Midbrain (tissue), 1 donor: Measurements from ENCODE around the gene JMJD7.
"Not testable (repeated sequence)": the region's sequence is repeated elsewhere in the genome, so short reads cannot be mapped to it uniquely, and the experiment has no call there.

Experiments used
- DNase-seq: peaks from one replicate; lab custom pipeline; 2025; lab: John Stamatoyannopoulos, UW

The JMJD7 gene

GRCh38 chr15:41822471-41822870 lies 5.4 kb upstream of the JMJD7 start:
- no peak for DNase-seq

DNA sequence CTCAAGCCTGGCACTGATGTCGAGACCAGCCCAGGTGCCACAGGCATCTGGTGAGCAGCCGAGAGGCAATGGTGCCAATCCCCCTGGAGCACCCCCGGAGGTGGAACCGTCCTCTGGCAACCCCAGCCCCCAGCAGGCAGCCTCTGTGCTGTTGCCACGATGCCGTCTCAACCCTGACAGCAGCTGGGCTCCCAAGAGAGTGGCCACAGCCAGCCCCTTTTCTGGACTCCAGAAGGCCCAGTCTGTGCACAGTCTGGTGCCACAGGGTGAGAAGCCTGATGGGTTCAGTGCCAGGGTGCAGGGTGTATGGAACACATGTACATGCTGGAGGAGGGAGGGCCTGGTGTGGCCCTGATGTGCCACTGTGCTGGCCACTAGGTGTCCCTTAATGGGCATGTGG lies 4.9 kb upstream of the JMJD7 start:
- no peak for DNase-seq

DNA sequence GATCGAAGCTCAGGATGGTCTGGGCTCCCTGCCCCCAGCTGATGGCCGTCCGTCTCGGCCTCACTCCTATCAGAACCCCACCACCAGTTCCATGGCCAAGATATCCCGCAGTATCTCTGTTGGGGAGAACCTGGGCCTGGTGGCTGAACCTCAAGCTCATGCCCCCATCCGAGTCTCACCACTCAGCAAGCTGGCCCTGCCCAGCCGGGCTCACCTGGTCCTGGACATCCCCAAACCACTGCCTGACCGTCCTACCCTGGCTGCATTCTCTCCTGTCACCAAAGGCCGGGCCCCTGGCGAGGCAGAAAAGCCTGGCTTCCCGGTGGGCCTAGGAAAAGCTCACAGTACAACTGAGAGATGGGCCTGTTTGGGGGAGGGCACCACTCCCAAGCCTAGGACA lies 4.4 kb upstream of the JMJD7 start:
- no peak for DNase-seq

GRCh38 chr15:41824062-41824745 lies 3.7 kb upstream of the JMJD7 start:
- DNase-seq: no peak

DNA sequence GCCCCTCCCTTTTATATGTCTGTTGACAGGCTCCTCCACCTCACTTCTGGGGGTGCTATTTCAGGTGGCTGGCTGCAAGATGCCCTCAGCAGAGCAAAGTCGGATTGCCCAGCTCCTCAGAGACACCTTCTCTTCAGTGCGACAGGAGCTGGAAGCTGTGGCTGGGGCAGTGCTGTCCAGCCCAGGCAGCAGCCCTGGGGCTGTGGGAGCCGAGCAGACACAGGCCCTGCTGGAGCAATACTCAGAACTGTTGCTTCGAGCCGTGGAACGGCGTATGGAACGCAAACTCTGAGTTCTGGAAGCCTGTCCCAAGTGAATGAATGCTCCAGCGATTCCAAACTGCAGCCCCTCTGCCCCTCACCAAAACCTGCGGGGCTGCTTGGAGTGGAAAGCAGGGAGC lies 2.7 kb upstream of the JMJD7 start:
- DNase-seq: no peak

- DNase-seq: no peak
Measured at GRCh38 chr15:41825572-41826535, 2.0 kb upstream of the JMJD7 start.

GRCh38 chr15:41827290-41827879 lies 507 bp upstream of the JMJD7 start:
- no peak for DNase-seq

DNA sequence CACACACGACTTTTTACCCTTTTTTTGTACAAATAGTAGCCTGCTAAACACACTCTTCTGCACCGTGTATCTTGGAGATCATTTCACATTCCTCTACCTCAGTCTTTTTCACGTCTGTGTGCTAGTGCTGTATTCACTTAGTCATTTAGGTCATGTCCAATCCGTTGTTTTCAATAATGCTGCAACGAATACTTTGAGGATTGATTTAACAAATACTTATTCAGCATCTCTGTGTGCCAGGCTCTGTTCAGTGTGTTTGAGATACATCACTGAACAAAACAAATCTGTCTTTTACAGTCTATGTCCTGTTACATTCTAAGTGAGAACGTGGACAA lies 882 bp downstream of the JMJD7 start:
- DNase-seq: no peak

DNA sequence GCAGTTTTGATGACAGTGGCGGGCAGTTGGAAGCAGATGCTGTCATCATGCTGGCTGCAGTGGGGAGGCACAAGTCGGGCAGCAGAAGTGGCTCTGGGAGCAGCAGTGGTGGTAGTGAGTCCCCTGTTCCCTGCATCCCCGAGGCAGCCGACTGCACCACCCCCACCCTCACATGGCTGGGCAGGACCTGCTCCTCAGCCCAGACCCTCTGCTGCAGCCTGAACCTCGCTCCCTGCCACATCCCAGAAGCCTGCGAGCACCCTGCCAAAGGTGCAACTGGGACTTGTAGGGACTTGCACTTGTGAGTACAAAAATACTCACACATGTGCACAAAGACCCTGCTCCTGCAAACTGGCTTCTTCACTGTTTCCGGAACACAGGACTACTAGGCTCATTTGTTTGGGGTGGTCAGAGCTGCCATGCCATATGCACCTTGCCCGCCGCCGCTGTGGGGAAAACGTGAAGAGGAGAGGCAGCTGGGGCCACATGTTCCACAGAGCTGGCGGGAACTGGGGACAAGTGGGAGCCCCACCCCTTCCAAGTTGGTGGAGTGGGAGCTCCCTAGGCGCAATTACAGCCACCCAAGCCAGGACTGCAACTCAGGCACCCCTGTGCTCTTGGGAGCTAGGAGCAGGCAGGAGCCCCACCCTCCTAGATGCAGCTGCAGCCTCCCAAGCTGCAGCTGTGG lies 2.2 kb downstream of the JMJD7 start:
- no peak for DNase-seq

- not testable (repeated sequence) for DNase-seq
Measured at GRCh38 chr15:41831291-41831690, 3.4 kb downstream of the JMJD7 start.

GRCh38 chr15:41832208-41832607 lies 4.3 kb downstream of the JMJD7 start:
- no peak for DNase-seq

DNA sequence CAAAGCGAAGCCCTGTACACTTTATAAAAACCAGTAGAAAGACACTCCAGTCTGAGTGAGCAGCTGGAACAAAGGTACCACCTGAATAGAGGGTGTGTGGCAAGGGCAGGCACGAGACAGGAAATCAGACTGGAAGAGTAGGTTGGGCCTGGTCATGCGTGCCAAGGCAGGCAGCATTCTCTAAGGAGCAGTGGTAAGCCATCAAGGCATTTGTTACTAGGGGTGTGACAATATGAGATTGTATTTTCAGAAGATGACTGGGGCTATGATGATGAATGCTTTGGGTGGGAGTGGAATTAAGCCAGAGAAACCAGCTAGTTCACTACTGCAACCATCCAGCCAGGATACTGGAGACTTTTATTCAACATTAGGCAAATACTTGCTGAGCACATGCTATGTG lies 5.0 kb downstream of the JMJD7 start:
- no peak for DNase-seq

GRCh38 chr15:41834096-41834495 lies 6.2 kb downstream of the JMJD7 start:
- DNase-seq: no peak

DNA sequence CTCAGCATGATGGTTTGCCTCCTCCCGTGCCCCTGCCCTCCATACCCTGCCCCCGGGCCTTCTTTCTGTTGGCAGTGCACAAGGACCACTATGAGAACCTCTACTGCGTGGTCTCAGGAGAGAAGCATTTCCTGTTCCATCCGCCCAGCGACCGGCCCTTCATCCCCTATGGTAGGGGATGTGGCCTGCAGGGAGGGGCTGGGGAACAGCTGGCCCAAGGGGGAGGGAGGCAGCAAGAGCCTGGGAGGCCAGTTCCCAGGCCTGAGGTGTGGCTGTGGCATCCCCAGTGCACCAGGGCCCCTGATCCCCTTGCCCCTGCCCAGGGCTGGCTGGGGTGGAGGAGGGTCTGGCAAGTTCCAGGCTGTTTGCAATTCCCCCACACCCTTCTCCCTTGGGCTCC lies 8.2 kb downstream of the JMJD7 start:
- no peak for DNase-seq

DNA sequence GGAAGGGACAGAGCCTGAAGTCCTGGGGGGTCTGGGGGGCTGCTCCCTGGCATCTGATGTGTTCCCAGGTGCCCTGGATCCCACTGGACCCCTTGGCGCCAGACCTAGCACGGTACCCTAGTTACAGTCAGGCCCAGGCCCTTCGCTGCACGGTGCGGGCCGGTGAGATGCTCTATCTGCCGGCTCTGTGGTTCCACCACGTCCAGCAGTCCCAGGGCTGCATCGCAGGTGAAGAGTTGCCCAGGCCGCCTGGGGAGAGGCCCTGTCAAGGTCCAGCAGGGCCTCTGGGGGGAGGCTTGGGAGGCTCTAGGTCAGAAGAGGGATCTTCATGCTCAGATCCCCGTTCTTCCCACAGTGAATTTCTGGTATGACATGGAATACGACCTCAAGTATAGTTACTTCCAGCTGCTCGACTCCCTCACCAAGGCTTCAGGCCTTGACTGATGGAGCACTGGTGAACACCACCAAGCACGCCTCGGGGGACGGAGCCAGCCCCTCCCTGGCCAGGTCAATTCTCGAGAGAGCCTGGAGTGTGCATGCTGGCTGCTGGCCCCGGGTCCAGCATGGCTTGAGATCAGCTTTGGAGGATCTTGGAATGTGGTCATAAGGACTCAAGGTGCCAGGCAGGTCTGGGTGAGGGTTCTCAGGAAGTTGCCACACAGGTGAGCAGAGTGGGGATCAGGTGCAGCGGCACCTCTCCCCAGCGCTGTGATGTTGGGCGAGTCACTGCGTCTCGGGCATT lies 9.0 kb downstream of the JMJD7 start:
- DNase-seq: no peak

DNA sequence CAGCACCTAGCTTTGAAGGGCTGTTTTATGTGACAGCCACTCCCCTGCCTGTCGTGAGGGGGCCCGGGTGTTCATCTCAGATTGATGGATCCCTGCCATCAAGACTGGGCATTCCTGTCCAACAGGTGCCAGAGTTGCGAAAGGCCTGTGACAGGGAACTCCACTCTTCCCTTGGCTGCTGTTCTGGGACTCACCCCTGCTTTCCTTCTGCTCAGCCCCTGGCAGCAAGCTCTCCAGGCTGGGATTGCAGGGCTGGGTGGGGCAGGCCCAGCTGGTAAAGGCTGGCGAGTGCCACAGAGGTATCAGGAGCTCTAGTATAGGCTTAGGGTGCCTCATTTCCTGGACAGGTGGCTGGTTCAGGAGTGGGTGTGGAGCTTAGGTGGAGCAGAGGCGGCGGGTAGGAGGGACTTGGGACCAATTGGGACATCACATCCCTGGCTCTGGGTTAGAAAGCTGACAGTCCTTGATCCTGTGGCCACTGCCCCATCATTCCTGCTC lies 10.6 kb downstream of the JMJD7 start, which contains the start of gene PLA2G4B:
Gene PLA2G4B (plus strand): TSS at position 448 of the 498 bp plus-strand sequence. CDS start 67 bp downstream, outside the sequence.
- no peak for DNase-seq

GRCh38 chr15:41839781-41840491 lies 12.0 kb downstream of the JMJD7 start:
- no peak for DNase-seq

GRCh38 chr15:41840673-41841072 lies 12.8 kb downstream of the JMJD7 start:
- no peak for DNase-seq

- no peak for DNase-seq
Measured at GRCh38 chr15:41841131-41841530, 13.2 kb downstream of the JMJD7 start.

- DNase-seq: no peak
Measured at GRCh38 chr15:41842229-41842628, 14.3 kb downstream of the JMJD7 start.

DNA sequence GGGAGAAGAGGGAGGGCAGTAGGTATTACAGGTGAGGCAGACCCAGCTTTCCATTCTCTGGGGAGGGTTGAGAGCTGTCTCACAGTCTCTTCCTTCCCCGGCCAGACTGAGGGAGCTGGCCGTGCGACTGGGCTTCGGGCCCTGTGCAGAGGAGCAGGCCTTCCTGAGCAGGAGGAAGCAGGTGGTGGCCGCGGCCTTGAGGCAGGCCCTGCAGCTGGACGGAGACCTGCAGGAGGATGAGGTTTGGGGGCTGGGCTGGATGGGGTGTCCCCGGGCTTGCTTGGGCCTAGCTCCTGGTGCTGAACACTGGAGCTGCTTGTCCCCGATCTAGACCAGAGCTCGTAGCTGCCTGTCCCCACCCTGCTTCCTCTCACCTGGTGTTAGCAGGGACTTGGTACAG lies 15.7 kb downstream of the JMJD7 start:
- DNase-seq: no peak
